AG04449 (cell line): ENCODE measurements around the gene TMCO1.
"Not testable (repeated sequence)": the region's sequence is repeated elsewhere in the genome, so short reads cannot be mapped to it uniquely, and the experiment has no call there.

Experiments
- CTCF ChIA-PET: fragments of 350-600 bp; formaldehyde crosslinking; extraction: SDS; loops from one replicate; lab custom pipeline; 2021; ENCODE audit warnings: antibody characterized with exemption; lab: Yijun Ruan, JAX
- POLR2A ChIA-PET: fragments of 400-600, 350-600 bp; formaldehyde crosslinking; extraction: SDS; loops from one replicate; lab custom pipeline; 2020; ENCODE audit warnings: antibody characterized with exemption, inconsistent platforms; lab: Yijun Ruan, JAX
- DNase-seq: peaks from one replicate; pipeline ENCODE4 v3.0.0-alpha.2; 2010; ENCODE audit warnings: low read depth, low spot score
- H3K4me3 ChIP-seq: 2 replicates; pipeline ENCODE4 v1.5.1; 2011; ENCODE audit warnings: low read depth, mild to moderate bottlenecking, control low read depth, low read length
- TF ChIP-seq, protein P1 (sequence below): IDR thresholded peaks from one replicate; pipeline ENCODE4 v1.5.1; 2011; ENCODE audit warnings: mild to moderate bottlenecking, moderate library complexity, low read length, control low read depth, inconsistent platforms; ENCODE audit not compliant: insufficient read depth; ENCODE audit errors: missing control alignments

TMCO1 gene

GRCh38 chr1:165753934-165754333 lies 14.7 kb downstream of the TMCO1 start:
- no peak for DNase-seq
- H3K4me3 ChIP-seq, result no peak overlapping the region
- TF ChIP-seq, protein P1, sequence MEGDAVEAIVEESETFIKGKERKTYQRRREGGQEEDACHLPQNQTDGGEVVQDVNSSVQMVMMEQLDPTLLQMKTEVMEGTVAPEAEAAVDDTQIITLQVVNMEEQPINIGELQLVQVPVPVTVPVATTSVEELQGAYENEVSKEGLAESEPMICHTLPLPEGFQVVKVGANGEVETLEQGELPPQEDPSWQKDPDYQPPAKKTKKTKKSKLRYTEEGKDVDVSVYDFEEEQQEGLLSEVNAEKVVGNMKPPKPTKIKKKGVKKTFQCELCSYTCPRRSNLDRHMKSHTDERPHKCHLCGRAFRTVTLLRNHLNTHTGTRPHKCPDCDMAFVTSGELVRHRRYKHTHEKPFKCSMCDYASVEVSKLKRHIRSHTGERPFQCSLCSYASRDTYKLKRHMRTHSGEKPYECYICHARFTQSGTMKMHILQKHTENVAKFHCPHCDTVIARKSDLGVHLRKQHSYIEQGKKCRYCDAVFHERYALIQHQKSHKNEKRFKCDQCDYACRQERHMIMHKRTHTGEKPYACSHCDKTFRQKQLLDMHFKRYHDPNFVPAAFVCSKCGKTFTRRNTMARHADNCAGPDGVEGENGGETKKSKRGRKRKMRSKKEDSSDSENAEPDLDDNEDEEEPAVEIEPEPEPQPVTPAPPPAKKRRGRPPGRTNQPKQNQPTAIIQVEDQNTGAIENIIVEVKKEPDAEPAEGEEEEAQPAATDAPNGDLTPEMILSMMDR, result no peak
- CTCF ChIA-PET, result interaction anchor here (1.6 kb wide), 1 partner anchor 152 kb away, joined by 5 read pairs; no protein-coding TSS in a partner anchor
- POLR2A ChIA-PET, result no interaction called here

- no peak overlapping the region for H3K4me3 ChIP-seq
- CTCF ChIA-PET, result interaction anchor here (1.5 kb wide), 1 partner anchor 10 kb away, joined by 3 read pairs; no protein-coding TSS in a partner anchor
- TF ChIP-seq, protein P1, result no peak
- POLR2A ChIA-PET, result no interaction called here
- DNase-seq, result no peak
Measured at GRCh38 chr1:165748550-165748949, 20.1 kb downstream of the TMCO1 start.

GRCh38 chr1:165747632-165748447 lies 20.8 kb downstream of the TMCO1 start:
- ChIA-PET CTCF (interaction anchor here (0.6 to 1.5 kb wide), 2 partner anchors 9 to 109 kb away, joined by 3 read pairs; no protein-coding TSS in a partner anchor), POLR2A (interaction anchor here (0.6 kb wide), 1 partner anchor 93 kb away, joined by 6 read pairs; no protein-coding TSS in a partner anchor)

DNA sequence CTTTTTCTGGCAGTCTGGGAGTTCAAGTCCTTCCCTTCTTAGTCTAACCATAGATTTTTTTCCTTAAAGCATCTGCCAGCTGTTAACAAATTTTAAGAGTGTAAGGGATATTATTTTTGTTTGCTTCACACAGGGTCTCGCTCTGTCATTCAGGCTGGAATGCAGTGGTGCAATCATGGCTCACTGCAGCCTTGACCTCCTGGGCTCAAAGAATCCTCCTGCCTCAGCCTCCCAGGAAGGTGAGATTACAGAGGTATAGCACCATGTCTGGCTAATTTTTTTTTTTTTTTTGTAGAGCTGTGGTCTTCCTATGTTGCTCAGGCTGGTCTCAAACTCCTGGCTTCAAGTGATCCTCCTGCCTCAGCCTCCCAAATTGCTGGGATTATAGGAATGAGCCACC lies 23.8 kb downstream of the TMCO1 start:
- DNase-seq, POLR2A ChIA-PET, H3K4me3 ChIP-seq: not testable (repeated sequence)
- CTCF ChIA-PET, result interaction anchor here (0.9 to 3.6 kb wide), 2 partner anchors 61 to 170 kb away, joined by 4 to 27 read pairs; no protein-coding TSS in a partner anchor

More at GRCh38 chr1:165747632-165748447, 20.8 kb downstream of the TMCO1 start:
- DNase-seq, result no peak
- H3K4me3 ChIP-seq, result no peak overlapping the region
- TF ChIP-seq, protein P1, result no peak

GRCh38 chr1:165742194-165742593 lies 26.5 kb downstream of the TMCO1 start:
- TF ChIP-seq, protein P1, result no peak
- CTCF ChIA-PET, result interaction anchor here (3.6 kb wide), 1 partner anchor 172 kb away, joined by 27 read pairs; no protein-coding TSS in a partner anchor
- H3K4me3 ChIP-seq, result no peak overlapping the region
- DNase-seq, result no peak
- POLR2A ChIA-PET, result no interaction called here

DNA sequence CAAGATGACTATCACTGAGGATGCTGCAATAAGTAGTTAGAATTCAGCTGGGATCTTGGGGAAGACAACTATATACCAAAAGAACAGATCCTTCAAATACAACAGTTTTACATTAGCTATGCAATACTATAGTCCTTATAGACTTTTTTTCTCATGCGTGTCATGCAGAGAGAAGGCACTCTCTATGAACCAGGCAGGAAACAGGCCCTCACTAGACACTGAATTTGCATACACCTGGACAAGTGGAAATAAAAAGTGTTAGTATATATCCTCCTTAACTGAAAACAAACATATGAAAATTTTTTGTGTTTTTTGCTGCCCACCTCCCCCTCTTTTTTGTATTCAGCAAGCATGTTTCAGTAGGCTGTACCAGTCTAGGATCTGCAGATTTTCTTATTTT lies 29.9 kb downstream of the TMCO1 start:
- no peak for DNase-seq
- no peak overlapping the region for H3K4me3 ChIP-seq
- ChIA-PET POLR2A (no interaction called here), CTCF (interaction anchor here (0.9 to 1.9 kb wide), 4 partner anchors 8 to 22 kb away, joined by 3 to 6 read pairs (median 4); no protein-coding TSS in a partner anchor)
- TF ChIP-seq, protein P1, result no peak
